SK-N-SH (cell line): Measurements from ENCODE around the gene MYL5. TPM values are rescaled to one million over a fixed set of nuclear protein-coding genes. Genes with fewer than 3 reads are reported as not detected.

Experiments used
- CTCF ChIA-PET: fragments of 300-600, 350-600 bp; formaldehyde crosslinking; extraction: SDS; loops from one replicate; lab custom pipeline; 2021; lab: Yijun Ruan, JAX
- POLR2A ChIA-PET: fragments of 350-600 bp; sonication (Branson Sonifier 250); formaldehyde crosslinking; extraction: SDS; loops from one replicate; lab custom pipeline; 2020; ENCODE audit warnings: antibody characterized with exemption, inconsistent platforms; lab: Yijun Ruan, JAX
- DNase-seq: peaks from one replicate; pipeline ENCODE4 v3.0.0; 2012
- H2AFZ ChIP-seq: fragments of 200-600 bp; sonication (generic); 2 replicates; pipeline ENCODE4 v1.8.1; 2016; ENCODE audit warnings: antibody characterized with exemption, mild to moderate bottlenecking, low read depth
- H3F3A ChIP-seq: fragments of 200-600 bp; sonication (generic); replicated peaks from 2 replicates; pipeline ENCODE3; 2016; ENCODE audit warnings: antibody characterized with exemption, mild to moderate bottlenecking; ENCODE audit not compliant: insufficient read depth
- H3K27ac ChIP-seq, 2 experiments: fragments of 200-500 bp in 1 of 2; fragments of 200-600 bp in 1 of 2; sonication (Bioruptor generic) in 1 of 2; sonication (generic), shearing (Covaris generic) in 1 of 2; 2 replicates each; pipeline versions ENCODE4 v1.5.1 to v1.6.1; 2014 to 2016; ENCODE audit warnings: low read depth in 2 of 2, inconsistent platforms in 1 of 2, low read length in 1 of 2, mild to moderate bottlenecking in 1 of 2, mixed read lengths in 1 of 2
- H3K27me3 ChIP-seq: fragments of 200-600 bp; sonication (generic), shearing (Covaris generic); 2 replicates; pipeline ENCODE4 v1.6.1; 2016; ENCODE audit warnings: mixed run types; ENCODE audit not compliant: insufficient read depth
- H3K36me3 ChIP-seq, 2 experiments: fragments of 200-500 bp in 1 of 2; fragments of 200-600 bp in 1 of 2; sonication (Bioruptor generic) in 1 of 2; sonication (generic) in 1 of 2; replicated peaks in 1 of 2; 2 replicates each; pipeline versions ENCODE3 to v1.5.1; 2014 to 2016; ENCODE audit warnings: low read length in 1 of 2, mild to moderate bottlenecking in 1 of 2; ENCODE audit not compliant: insufficient read depth in 2 of 2, control insufficient read depth in 1 of 2
- H3K4me1 ChIP-seq, 2 experiments: fragments of 200-500 bp in 1 of 2; fragments of 200-600 bp in 1 of 2; sonication (Bioruptor generic) in 1 of 2; sonication (generic), shearing (Covaris generic) in 1 of 2; 2 replicates each; pipeline versions ENCODE4 v1.5.1 to v1.6.1; 2014 to 2016; ENCODE audit warnings: low read depth in 1 of 2, low read length in 1 of 2, mixed run types in 1 of 2; ENCODE audit not compliant: insufficient read depth in 2 of 2, control insufficient read depth in 1 of 2
- H3K4me2 ChIP-seq: fragments of 200-600 bp; sonication (generic), shearing (Covaris generic); 2 replicates; pipeline ENCODE4 v1.6.1; 2017; ENCODE audit warnings: mixed run types
- H3K4me3 ChIP-seq, 2 experiments: fragments of 200-500 bp in 1 of 2; fragments of 200-600 bp in 1 of 2; sonication (Bioruptor generic) in 1 of 2; sonication (generic), shearing (Covaris generic) in 1 of 2; 2 replicates each; pipeline versions ENCODE4 v1.5.1 to v1.8.1; 2014 to 2016; ENCODE audit warnings: low read depth in 2 of 2, inconsistent platforms in 1 of 2, low read length in 1 of 2, mild to moderate bottlenecking in 1 of 2, mixed read lengths in 1 of 2, moderate library complexity in 1 of 2
- H3K79me2 ChIP-seq: fragments of 200-600 bp; sonication (generic); 2 replicates; pipeline ENCODE4 v1.8.1; 2017; ENCODE audit warnings: mild to moderate bottlenecking; ENCODE audit not compliant: insufficient read depth
- H3K9ac ChIP-seq: fragments of 200-600 bp; sonication (generic); 2 replicates; pipeline ENCODE4 v1.6.1; 2017; ENCODE audit warnings: mixed run types
- H3K9me2 ChIP-seq: fragments of 200-600 bp; sonication (generic); 2 replicates; pipeline ENCODE4 v1.6.1; 2017; ENCODE audit warnings: mixed run types
- H3K9me3 ChIP-seq: fragments of 200-600 bp; sonication (generic); 2 replicates; pipeline ENCODE4 v1.6.1; 2017; ENCODE audit warnings: mixed run types, mild to moderate bottlenecking, moderate library complexity
- H4K20me1 ChIP-seq: fragments of 200-600 bp; sonication (generic); 2 replicates; pipeline ENCODE4 v1.6.1; 2017; ENCODE audit warnings: mild to moderate bottlenecking, mixed run types; ENCODE audit not compliant: insufficient read depth
- CTCF ChIP-seq: fragments of 200-600 bp; sonication (generic); IDR thresholded peaks from 2 replicates; pipeline ENCODE4 v1.6.1; 2017; ENCODE audit warnings: antibody characterized with exemption, mild to moderate bottlenecking, moderate library complexity
- FOSL2 ChIP-seq: IDR thresholded peaks from 2 replicates; pipeline ENCODE4 v1.4.0; 2012; ENCODE audit warnings: low read depth, mild to moderate bottlenecking, moderate library complexity, borderline replicate concordance
- FOXJ3 ChIP-seq: sonication (generic); formaldehyde crosslinking; IDR thresholded peaks from 2 replicates; pipeline ENCODE4 v1.5.1; 2020; ENCODE audit warnings: mild to moderate bottlenecking, missing genetic modification reagents
- FOXM1 ChIP-seq: IDR thresholded peaks from 2 replicates; pipeline ENCODE4 v1.4.0; 2012; ENCODE audit warnings: low read depth, mild to moderate bottlenecking
- GABPA ChIP-seq: IDR thresholded peaks from 2 replicates; pipeline ENCODE4 v1.4.0; 2012; ENCODE audit warnings: low read depth, mild to moderate bottlenecking
- GATA2 ChIP-seq: sonication (generic); formaldehyde crosslinking; IDR thresholded peaks from 2 replicates; pipeline ENCODE4 v1.5.0; 2020; ENCODE audit warnings: mild to moderate bottlenecking, missing genetic modification reagents
- NFIC ChIP-seq: IDR thresholded peaks from 2 replicates; pipeline ENCODE4 v1.4.0; 2012; ENCODE audit warnings: borderline replicate concordance
- POLR2AphosphoS5 ChIP-seq: IDR thresholded peaks from 2 replicates; pipeline ENCODE4 v1.6.1; 2012; ENCODE audit warnings: low read depth, low read length
- RAD21 ChIP-seq: IDR thresholded peaks from 2 replicates; pipeline ENCODE4 v1.6.1; 2012; ENCODE audit warnings: mild to moderate bottlenecking, low read length
- RCOR1 ChIP-seq: fragments of 150-350 bp; IDR thresholded peaks from 2 replicates; pipeline ENCODE4 v1.6.1; 2017; ENCODE audit warnings: antibody characterized with exemption, low read length
- RFX5 ChIP-seq: IDR thresholded peaks from 2 replicates; pipeline ENCODE4 v1.6.1; 2012; ENCODE audit warnings: mild to moderate bottlenecking, improper control_type of control experiment, low read length
- SIN3A ChIP-seq: IDR thresholded peaks from 2 replicates; pipeline ENCODE4 v1.6.1; 2012; ENCODE audit warnings: low read depth, mild to moderate bottlenecking, low read length, moderate library complexity, borderline replicate concordance
- USF1 ChIP-seq: IDR thresholded peaks from 2 replicates; pipeline ENCODE4 v1.4.0; 2012; ENCODE audit warnings: low read depth, borderline replicate concordance
- USF2 ChIP-seq: fragments of 150-350 bp; IDR thresholded peaks from 2 replicates; pipeline ENCODE4 v1.6.1; 2017; ENCODE audit warnings: antibody characterized with exemption, low read length, low read depth, borderline replicate concordance
- YY1 ChIP-seq: IDR thresholded peaks from 2 replicates; pipeline ENCODE4 v1.4.0; 2012; ENCODE audit warnings: low read depth, mild to moderate bottlenecking
- ZBTB33 ChIP-seq: IDR thresholded peaks from 2 replicates; pipeline ENCODE4 v1.4.0; 2012; ENCODE audit warnings: low read depth, borderline replicate concordance
- WGBS: methylation state at CpG from one replicate; pipeline ENCODE4 v1.1.6; 2017; ENCODE audit warnings: low lambda C conversion rate; 5-methylcytosine and 5-hydroxymethylcytosine counted together
- polyA plus RNA-seq, 3 experiments: library from polyadenylated mRNA; depleted of rRNA; stranded (reverse); fragments of >200 nt; gene quantifications; 2 replicates each; pipeline ENCODE4 v1.2.3, GENCODE V29; 2012

The MYL5 gene
- polyA plus RNA-seq, 1 of the 3 experiments (the other 2 are of a cell fraction), result 46.9 TPM

- no peaks in the 10 kb centered on the region for H3K9me2 ChIP-seq
- no peaks in the 10 kb centered on the region for H3K36me3 ChIP-seq
- H3K4me2 ChIP-seq, result no peak overlapping the region
- no peak overlapping the region for H3K27ac ChIP-seq
- H3F3A ChIP-seq, result no peaks in the 10 kb centered on the region
- no peak overlapping the region for H3K4me3 ChIP-seq
- ChIA-PET POLR2A (no interaction called here), CTCF (no interaction called here)
- no peaks in the 10 kb centered on the region for H3K9me3 ChIP-seq
- H3K79me2 ChIP-seq, result no peaks in the 10 kb centered on the region
- no peak for DNase-seq
- no peaks in the 10 kb centered on the region; a peak in 1 of 4 replicates for H3K4me1 ChIP-seq
- WGBS, result 38% methylated on average over 11 of the region's 16 CpGs
- no peak overlapping the region for H3K9ac ChIP-seq
- H3K27me3 ChIP-seq, result no peaks in the 10 kb centered on the region
- no peaks in the 10 kb centered on the region for H4K20me1 ChIP-seq
- TF ChIP-seq GABPA, result no peak
- no peak overlapping the region for H2AFZ ChIP-seq
Measured at GRCh38 chr4:632196-632790, 42.0 kb upstream of the MYL5 start.

GRCh38 chr4:632926-633325, 41.4 kb upstream of the MYL5 start:
- Histone ChIP-seq H3K4me1 (no peaks in the 10 kb centered on the region; a peak in 1 of 4 replicates), H3K9me2 (no peaks in the 10 kb centered on the region), H3F3A (no peaks in the 10 kb centered on the region), H3K27ac (no peak overlapping the region), H3K4me3 (no peak overlapping the region), H3K36me3 (no peaks in the 10 kb centered on the region), H3K9ac (no peak overlapping the region), H3K79me2 (no peaks in the 10 kb centered on the region), H4K20me1 (no peaks in the 10 kb centered on the region), H3K9me3 (no peaks in the 10 kb centered on the region), H3K4me2 (no peak overlapping the region), H3K27me3 (no peaks in the 10 kb centered on the region), H2AFZ (no peak overlapping the region)
- POLR2A ChIA-PET, result no interaction called here
- 13% methylated on average over 1 of the region's 6 CpGs for WGBS
- CTCF ChIA-PET, result no interaction called here
- DNase-seq, result no peak
- TF ChIP-seq SIN3A (no peak), RFX5 (no peak), GATA2 (no peak), FOXJ3 (CRISPR knock-in tag) (no peak), FOSL2 (no peak), RCOR1 (no peak), CTCF (no peak), FOXM1 (no peak), ZBTB33 (no peak), YY1 (no peak), USF1 (no peak), GABPA (no peak), USF2 (no peak), NFIC (no peak), POLR2AphosphoS5 (no peak), RAD21 (no peak)
